HL-60/S4 (cell line): ENCODE results near the gene CST1.
"Not testable (repeated sequence)": the region's sequence is repeated elsewhere in the genome, so short reads cannot be mapped to it uniquely, and the experiment has no call there.

ENCODE experiments used
- in situ Hi-C: fragments of 300-500 bp; cut with MboI; formaldehyde crosslinking; loops from 2 replicates; pipeline ENCODE4 v1.14.3; 2022; ENCODE audit warnings: low sequenced_read_pairs

The CST1 gene

DNA sequence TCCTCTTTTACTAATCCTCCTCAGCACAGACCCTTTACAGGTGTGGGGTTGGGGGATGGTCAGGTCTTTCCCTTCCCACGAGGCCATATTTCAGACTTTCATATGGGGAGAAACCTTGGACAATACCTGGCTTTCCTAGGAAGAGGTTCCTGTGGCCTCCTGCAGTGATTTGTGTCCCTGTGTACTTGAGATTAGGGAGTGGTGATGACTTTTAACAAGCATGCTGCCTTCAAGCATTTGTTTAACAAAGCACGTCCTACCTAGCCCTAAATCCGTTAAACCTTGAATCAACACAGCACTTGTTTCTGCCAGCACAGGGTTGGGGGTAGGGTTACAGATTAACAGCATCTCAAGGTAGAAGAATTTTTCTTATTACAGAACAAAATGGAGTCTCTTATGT is 6.1 kb upstream of the CST1 start:
- in situ Hi-C loops: not testable (repeated sequence)

DNA sequence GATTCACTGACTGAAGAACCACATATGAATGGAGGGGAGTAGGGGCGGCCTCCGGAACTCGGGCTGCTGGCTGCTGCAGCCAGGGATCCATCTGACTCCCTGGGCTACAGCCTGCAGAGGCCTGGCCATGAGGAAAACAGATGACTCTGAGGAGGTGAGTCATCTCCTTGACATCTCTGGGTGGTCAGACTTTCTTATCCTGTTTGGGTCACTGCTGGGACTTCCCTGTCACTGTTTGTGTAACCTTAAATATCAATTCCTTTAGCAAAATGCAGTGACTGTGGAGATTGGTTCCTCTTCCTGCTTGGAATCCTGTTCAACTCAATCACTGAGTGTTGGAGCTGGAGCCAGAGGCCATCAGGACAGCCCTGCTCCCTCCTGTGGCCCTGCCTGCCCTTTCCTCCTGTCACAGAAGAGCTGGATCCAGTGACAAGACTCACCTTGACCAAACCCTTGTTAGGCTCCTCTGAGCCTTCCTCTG is 4.4 kb upstream of the CST1 start:
- in situ Hi-C loops: not testable (repeated sequence)

DNA sequence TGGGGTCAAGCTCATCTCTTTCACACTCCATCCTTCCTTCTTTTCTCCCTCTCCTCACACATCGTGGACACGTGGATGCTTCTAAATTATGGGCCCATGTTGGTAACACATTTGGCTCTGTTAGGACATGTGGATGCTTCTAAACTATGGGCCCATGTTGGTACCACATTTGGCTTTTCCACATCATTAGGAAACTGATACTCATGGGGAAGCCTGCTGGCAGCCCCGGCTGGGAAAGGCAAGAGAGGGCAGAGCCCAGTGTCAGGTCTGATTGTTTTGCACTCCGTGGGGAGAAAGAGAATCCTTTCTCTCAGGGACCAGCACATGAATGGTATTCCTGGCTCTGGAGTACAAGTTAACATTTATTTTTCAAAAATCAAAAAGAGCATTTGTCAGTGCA is 4.0 kb upstream of the CST1 start:
- in situ Hi-C loops: no loop called here

DNA sequence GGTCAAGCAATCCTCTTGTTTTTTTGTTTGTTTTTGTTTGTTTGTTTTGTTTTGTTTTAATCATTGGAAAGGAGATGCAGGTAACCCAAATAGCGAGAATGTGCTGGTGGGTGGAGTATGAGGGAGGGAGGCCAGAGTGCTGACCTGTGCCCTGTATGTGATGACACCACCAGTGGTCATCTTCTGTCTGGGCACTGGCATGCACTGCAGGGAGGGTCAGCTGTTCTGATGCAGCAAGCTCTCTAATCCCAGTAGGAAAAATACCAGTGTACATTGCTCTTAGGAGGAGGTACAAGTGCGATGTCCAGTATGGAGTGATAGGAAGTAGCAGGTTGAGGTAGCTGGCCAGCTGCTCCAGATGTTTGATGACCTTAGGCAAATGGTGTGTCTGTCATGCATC is 2.9 kb upstream of the CST1 start:
- in situ Hi-C loops: no loop called here

DNA sequence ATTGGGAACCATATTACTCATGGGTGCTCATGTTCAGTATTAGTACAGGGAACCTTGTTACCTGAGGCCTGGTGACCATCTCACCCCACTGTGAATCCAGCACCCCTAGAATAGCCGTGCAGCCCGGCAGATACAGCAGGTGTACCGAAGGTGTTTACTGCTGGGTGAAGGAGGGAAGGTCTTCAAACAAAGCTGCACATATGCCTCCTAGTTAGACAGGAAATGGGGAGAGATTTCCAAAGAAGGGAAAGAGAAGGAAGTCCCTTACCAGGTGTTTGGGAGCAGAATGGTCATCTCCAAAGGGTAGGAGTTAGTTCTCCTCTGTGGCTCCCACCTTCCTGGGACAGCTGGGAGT is 2.4 kb upstream of the CST1 start:
- in situ Hi-C loops: no loop called here

DNA sequence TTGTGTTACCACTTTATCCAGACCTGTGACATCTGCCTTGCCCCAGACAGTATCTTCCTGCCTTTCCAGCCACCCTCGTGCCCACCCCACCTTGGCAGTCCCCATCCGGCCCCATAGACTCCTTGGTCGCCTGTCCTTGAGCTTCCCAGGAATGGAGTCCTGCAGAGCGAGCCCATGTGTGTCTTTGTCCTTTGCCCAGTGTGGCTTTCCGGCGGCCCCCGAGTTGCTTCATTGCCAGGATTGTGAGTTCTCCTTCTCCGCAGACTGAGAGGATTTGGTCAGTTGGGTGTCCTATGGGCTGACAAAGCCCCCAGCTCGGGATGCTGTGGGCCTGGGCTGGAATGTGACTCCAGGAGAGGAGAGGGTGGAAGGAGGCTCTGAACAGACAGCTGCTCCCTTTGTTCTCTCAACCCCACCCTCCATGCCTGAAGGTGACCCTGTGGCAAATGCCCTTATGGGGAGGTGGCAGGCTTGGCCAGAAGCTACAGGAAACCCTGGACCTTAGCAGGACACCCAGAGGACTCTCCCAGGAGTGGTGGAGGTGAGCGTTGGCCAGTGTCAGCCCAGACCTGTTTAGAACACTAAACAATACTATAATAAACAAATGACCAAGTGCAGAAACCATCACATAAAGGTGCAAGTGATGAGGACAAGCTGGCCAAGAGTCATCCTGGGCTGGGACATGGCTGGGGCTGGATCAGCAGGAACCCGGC is 1.9 kb upstream of the CST1 start:
- in situ Hi-C loops: no loop called here

DNA sequence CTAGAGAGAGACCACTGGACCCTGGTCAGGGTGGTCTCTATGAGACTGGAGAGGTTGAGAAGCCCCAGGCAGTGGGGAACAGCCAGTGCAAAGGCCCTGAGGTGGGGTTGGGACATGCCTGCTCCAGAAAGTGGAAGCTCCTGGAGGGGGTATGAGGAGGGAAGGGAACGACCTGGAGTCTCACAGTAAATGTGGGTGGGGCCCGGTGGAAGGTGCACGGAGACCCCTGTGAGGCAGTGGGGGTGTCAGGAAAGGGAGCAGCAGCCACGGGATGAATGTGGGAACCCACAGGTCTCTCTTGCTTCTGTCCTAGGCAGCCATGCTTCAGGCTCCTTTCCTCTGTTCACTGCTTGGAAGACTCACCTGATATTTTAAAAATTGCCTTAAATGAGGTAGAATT is 1.3 kb upstream of the CST1 start:
- in situ Hi-C loops: no loop called here

DNA sequence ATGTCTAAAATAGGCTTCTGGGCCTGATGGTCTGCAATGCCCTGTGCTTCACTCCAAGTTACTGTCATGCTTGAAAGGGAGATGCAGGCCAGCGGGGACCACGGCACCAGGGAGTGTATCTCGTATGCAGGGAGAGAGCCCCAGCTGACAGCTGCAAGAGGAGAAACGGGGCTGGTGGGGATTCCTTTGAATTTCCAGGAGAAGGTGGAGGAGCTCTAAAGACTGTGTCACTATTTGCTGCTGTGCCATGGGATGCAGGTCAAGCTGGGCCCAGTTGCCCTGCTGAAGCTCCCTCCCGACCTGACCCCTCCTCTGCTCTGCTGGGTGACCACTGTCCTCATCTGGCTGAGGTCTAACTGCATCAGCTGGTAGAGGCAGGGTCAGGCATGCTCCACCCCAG is 989 bp downstream of the CST1 start:
- in situ Hi-C loops: no loop called here

DNA sequence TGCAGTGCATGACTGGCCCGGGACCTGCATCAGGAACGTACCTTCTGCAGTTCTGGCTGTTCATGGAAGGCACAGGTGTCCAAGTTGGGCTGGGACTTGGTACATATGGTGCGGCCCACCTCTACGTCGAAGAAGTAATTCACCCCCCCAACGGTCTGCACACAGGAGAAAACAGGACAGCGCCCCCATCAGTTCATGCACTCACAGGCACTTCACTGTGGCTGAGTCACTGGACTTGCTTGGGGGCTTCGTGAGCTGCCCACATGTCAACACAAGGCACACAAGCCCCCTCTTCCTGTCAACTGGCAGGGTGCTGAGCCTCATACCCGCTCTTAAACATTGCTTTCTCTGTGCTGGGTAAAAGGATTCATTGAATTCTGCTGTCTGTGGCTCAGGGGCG is 1.8 kb downstream of the CST1 start:
- in situ Hi-C loops: not testable (repeated sequence)

DNA sequence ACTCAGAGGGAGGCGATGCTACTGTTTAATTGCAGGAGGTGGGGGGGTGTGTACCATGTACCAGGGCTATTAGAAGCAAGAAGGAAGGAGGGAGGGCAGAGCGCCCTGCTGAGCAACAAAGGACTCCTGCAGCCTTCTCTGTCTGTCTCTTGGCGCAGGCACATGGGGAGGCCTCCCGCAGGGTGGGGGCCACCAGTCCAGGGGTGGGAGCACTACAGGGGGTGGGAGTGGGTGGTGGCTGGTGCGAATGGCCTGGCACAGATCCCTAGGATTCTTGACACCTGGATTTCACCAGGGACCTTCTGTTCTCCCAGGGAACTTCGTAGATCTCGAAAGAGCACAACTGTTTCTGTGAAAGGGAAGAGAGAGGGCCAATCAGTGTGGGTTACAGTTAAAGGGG is 3.2 kb downstream of the CST1 start:
- in situ Hi-C loops: not testable (repeated sequence)

DNA sequence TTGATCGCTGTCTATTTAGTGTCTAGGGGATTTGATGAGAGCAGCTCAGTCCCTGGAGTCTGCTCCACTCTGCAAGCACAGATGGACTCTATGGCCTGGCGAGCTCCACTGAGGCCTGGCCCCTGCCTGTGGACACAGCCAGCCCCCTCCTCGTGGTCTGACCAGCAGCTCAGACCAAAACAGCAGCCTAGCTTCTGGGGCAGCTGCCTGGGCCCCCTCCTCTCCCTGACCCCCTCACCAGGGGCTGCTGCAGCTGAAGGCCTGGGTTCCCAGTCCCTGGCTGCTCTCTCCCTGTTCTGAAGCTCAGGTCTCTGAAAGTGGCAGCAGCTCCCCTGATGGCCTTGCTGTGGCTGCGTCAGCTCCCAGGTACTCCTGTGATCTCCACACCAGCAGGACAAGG is 3.6 kb downstream of the CST1 start:
- in situ Hi-C loops: not testable (repeated sequence)

DNA sequence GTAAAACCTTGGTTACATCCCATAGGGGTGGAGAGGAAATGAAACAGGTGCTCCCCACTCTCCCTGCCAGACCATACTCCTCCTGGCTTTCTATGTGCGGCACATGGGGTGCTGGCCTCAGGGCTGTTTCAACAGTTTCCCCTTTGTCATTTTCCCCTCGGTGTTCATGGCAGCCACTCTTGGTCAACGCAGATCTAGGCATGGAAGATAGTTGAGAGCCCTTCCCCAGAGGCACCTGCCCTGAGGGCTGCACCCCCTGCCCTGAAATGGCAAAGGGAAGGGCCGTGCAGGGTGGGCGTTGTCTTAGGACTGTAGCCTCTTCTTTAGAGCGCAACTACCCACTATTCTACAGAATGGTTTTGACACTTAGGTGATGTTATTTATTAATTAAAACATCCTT is 4.4 kb downstream of the CST1 start:
- in situ Hi-C loops: no loop called here

DNA sequence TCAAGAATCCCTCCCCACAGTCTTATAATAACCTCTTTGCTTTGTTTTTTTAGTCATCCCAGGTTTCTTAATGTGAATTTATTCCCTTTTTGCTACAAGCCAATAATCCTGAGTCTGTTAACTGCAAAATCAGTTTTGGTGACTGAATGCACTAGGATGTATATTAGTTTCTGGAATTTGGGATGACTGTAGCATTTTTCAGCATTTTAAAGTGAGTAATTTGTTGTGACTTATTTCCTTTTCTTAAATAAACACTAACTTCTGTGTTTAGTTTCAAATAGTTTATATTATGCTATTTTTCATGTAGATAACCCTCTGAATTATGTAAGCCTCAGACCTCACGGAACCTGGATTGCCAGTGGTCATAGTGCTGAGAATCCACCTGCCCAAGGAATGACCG is 5.5 kb downstream of the CST1 start:
- in situ Hi-C loops: no loop called here

DNA sequence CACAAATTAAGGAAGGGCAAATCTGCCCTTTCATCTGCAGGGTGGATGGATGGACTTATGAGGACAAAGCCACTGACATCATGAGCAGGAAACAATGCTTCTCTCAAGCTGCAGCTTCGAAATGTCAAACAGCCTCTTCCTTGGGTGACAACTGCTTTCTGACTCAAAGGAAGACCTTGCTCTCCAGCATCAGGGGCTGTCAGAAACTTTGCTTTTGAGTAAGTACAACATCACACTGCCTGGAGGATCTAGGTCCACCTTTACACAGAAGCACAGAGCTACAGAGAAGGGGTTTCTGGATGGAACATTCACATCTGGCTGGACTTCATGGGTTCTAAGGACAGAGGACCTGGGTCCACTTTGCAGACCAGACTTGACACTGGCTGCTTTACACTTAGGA is 5.9 kb downstream of the CST1 start:
- in situ Hi-C loops: no loop called here

DNA sequence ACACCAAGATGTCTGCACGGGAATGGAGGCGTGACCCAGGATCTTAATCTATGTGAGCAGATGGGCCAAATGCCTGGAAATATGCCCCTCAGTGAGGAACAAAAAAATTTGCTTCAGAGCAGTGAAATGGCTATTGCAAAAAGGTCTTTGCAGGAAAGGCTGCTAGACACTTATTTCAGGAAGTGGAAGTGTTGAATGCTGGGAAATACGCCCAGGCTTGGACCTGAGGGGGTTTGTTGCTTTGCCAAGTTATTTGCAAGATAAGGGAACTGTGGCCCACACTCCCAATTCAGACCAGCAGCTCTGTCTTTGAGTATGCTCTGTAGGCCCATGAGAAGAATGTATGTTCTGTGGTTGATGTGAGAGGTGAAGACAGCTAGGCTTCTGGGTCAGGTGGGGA is 15.3 kb downstream of the CST1 start:
- in situ Hi-C loops: not testable (repeated sequence)

DNA sequence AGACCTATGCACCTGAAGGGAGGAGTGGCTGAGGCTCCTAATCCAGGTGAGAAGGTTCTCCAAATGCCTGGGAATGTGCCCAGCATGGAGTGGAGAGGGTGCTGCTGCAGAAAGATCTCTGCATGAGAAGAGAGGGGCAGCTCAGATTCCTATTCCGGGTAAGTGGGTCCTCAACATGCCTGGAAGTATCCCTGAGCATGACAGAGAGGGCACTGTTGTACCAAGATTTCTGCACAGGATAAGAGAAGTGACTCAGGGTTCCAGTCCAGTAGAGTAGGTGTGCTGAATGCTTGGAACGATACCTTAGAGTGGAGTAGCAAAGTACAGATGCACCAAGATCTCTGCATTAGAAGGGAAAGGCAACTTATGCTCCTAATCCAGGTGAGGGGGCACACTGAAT is 15.8 kb downstream of the CST1 start:
- in situ Hi-C loops: not testable (repeated sequence)

DNA sequence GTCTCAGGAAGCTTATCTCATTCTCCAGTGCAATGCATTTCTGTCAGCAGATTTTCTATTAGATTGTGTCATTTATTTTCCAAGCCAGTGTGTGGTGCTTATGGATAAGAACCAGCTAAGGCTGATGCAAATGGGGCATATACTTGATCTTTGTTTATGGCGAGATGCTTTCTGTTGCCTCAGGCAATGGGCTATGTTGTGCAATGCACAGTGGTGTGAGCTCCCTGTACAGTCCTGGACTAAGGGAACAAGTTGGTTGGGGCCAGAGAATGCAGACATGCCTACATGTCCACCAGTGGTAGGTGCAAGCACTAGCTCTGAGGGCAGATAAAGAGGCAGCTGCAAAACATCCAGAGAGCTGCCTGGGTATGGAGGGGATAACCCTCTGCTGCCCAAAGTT is 16.3 kb downstream of the CST1 start:
- in situ Hi-C loops: not testable (repeated sequence)

DNA sequence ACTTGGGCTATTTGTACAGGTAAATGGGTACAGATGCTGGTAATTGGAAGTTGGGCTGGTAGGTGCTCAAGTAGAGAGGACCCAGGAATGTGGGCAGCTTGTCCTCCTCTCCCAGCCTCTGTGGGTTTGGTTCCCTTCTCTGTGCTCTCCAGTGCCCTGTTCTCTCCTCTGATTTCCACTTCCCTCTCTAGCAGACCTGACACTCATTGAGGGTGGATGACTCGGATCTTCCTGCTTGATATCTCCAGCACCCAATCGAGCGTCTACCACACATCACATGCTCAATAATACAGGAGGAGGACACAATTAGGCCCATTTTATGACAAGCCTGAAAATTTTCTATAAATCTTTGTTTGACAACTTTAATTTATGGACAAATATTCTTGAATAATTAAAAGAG is 23.7 kb downstream of the CST1 start:
- in situ Hi-C loops: no loop called here

DNA sequence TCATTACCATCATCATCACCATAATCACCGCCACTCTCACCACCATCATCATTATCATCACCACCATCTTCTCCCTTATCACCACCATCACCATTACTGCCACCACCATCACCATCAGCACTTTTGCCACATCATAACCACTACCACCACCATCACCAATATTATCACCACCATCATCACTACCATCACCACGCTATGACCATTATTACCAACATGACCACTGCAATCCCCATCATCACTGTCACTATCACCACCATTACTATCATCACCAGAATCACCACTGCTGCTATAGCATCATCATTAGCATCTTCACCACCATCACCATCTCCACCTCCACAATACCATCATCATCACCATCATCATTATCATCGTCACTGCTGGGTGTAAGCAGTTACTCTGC is 25.6 kb downstream of the CST1 start:
- in situ Hi-C loops: no loop called here

DNA sequence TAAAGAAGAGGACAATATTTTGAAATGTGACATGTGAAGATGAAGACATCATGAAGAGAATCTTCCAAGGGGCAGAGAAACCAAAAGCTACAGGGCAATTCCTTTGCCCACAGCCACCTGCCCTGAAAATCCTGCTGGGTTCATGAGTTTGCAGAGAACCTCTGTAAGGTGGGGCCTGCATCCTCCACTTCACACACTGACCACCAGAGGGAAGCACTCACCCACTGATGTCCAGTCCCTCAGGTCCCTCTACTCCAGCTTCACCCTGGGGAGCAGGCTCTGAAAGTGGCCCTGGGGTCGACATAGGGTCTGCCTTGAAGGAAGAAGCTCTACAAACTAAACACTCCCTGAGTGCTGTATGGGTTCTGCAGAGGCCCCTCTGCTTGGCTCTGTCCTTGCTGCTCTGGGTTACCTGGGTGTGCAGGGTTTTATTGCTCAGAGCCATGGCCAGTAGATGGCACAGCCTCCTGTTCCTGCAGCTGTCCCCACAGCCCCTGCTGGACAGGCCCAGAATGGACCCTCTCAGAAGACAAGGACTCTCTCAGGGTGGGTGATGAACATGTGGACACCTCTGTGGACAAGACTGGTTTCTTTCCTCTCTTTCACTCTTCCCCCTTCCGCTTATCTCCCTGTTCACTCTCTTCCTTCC is 27.0 kb downstream of the CST1 start:
- in situ Hi-C loops: loop anchor here (25.0 kb wide), 1 partner anchor 89 kb away; no protein-coding TSS in a partner anchor

DNA sequence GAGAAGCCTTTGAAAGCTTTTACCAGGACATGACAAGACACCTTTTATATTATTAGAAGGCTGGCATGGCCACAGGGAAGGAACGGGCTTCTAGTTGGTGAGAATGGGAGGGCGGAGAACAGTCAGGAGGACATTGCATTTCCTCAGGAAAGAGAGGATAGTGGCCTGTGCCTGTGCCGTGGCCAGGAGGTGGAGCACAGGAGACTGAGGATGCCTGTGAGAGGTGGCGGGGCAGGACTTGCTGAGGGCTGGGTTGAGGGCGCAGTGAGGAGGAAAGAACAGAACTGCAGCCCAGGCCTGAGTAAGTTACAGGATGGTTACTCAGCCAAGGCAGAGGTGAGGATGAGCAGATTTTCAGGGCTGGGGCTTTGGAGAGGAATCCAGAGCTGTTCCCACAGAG is 27.9 kb downstream of the CST1 start:
- in situ Hi-C loops: loop anchor here (25.0 kb wide), 1 partner anchor 89 kb away; no protein-coding TSS in a partner anchor

DNA sequence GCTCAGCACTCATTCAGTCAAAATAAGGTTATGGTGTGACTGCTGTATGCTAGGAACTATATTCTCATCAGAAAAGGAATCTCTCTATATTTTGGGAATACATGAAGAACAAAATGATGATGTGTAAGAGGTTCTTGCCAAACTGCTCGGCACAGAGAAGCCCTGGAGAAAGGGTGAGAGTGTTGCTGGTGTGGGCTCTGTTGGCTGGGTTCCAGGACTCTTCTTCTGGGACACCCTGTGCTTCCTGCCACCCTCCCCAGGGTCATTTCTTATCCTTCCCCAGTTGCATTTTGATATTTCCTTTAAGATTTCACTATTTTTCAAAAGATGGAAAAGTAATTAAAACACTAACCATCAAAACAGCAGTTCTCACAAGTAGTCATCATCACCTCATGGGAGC is 28.8 kb downstream of the CST1 start:
- in situ Hi-C loops: loop anchor here (25.0 kb wide), 1 partner anchor 90 kb away; no protein-coding TSS in a partner anchor

DNA sequence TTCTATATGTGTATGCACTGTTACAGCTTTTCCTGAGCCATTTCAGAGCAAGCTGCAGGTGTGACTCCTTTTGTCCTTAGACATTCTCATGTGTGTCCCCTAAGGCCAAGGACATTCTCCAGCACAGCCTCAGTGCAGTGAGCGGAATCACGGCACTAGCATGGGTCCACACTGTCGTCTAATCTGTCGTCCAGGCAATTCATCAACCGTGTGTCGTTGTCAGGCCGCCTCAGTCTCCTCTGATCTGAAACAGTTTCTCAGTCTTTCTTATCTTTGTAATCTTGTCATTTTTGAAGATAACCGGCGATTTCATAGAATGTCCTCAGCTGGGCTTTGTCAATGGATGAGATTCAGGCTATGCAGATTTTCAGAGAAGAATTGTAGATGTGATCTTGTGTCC is 31.4 kb downstream of the CST1 start:
- in situ Hi-C loops: loop anchor here (25.0 kb wide), 1 partner anchor 93 kb away; no protein-coding TSS in a partner anchor
